ENCODE measurements around the gene FBXO46.

- TF ChIP-seq REST (IDR thresholded peaks at IDR 0.05; ENCODE audit: low read depth, low read length) (no peak), NRF1 (IDR thresholded peaks at IDR 0.05; ENCODE audit: low read depth, low read length) (no peak), CTCF (IDR thresholded peaks at IDR 0.05) (no peak), RCOR1 (IDR thresholded peaks at IDR 0.05; ENCODE audit: low read length) (no peak), ZBTB33 (IDR thresholded peaks at IDR 0.05; ENCODE audit: borderline replicate concordance, low read depth) (no peak), YY1 (IDR thresholded peaks at IDR 0.05; ENCODE audit: low read depth) (no peak), RXRA (IDR thresholded peaks at IDR 0.05; ENCODE audit: borderline replicate concordance, low read depth) (no peak), RAD21 (IDR thresholded peaks at IDR 0.05; ENCODE audit: low read length) (no peak), NFIC (IDR thresholded peaks at IDR 0.05; ENCODE audit: borderline replicate concordance) (no peak), FOSL2 (IDR thresholded peaks at IDR 0.05; ENCODE audit: borderline replicate concordance, low read depth) (no peak), SMC3 (IDR thresholded peaks at IDR 0.05; ENCODE audit: low read depth, low read length) (no peak), SIN3A (IDR thresholded peaks at IDR 0.05; ENCODE audit: borderline replicate concordance, low read depth, low read length) (no peak), POLR2AphosphoS5 (IDR thresholded peaks at IDR 0.05; ENCODE audit: low read depth, low read length) (no peak; the same call in 1 of the 2 replicates), MEF2A (IDR thresholded peaks at IDR 0.05; ENCODE audit: borderline replicate concordance, low read depth) (no peak)
Observed at GRCh38 chr19:45771311-45771933, 40.7 kb upstream of the FBXO46 start.
